AG04449 (cell line): ENCODE results near the gene TCF15.

Experiments used
- CTCF ChIA-PET: fragments of 350-600 bp; formaldehyde crosslinking; extraction: SDS; loops from one replicate; lab custom pipeline; 2021; ENCODE audit warnings: antibody characterized with exemption; lab: Yijun Ruan, JAX
- POLR2A ChIA-PET: fragments of 400-600, 350-600 bp; formaldehyde crosslinking; extraction: SDS; loops from one replicate; lab custom pipeline; 2020; ENCODE audit warnings: antibody characterized with exemption, inconsistent platforms; lab: Yijun Ruan, JAX
- DNase-seq: peaks from one replicate; pipeline ENCODE4 v3.0.0-alpha.2; 2010; ENCODE audit warnings: low read depth, low spot score
- H3K4me3 ChIP-seq: 2 replicates; pipeline ENCODE4 v1.5.1; 2011; ENCODE audit warnings: low read depth, mild to moderate bottlenecking, control low read depth, low read length
- CTCF ChIP-seq: IDR thresholded peaks from one replicate; pipeline ENCODE4 v1.5.1; 2011; ENCODE audit warnings: mild to moderate bottlenecking, moderate library complexity, low read length, control low read depth, inconsistent platforms; ENCODE audit not compliant: insufficient read depth; ENCODE audit errors: missing control alignments

The TCF15 gene

GRCh38 chr20:556984-557383 is 53.1 kb downstream of the TCF15 start:
- no peak overlapping the region for H3K4me3 ChIP-seq
- ChIA-PET CTCF (interaction anchor here (1.0 to 3.0 kb wide), 5 partner anchors 88 to 184 kb away, joined by 3 to 10 read pairs (median 8); no protein-coding TSS in a partner anchor), POLR2A (no interaction called here)
- no peak for TF ChIP-seq CTCF
- no peak for DNase-seq

- DNase-seq, result no peak
- H3K4me3 ChIP-seq, result no peak overlapping the region
- POLR2A ChIA-PET, result no interaction called here
- CTCF ChIA-PET, result interaction anchor here (2.0 to 2.4 kb wide), 2 partner anchors 89 to 111 kb away, joined by 10 read pairs; no protein-coding TSS in a partner anchor
- no peak for TF ChIP-seq CTCF
These were observed 54.1 kb downstream of the TCF15 start for GRCh38 chr20:555976-556385.
